ELR (cell line): ENCODE results near the gene DNAJB8.
A peak's percentile ranks its signal among the peaks of the same experiment; 100 is the strongest.

Experiments
- DNase-seq: peaks from one replicate; pipeline ENCODE4 v3.0.0-alpha.2; 2015; ENCODE audit warnings: low read depth

The DNAJB8 gene

GRCh38 chr3:128466840-128467541, at the start of gene DNAJB8:
Gene DNAJB8 (minus strand): TSS chr3:128466890. CDS start chr3:128463245, 3,645 bp downstream.
- no peak for DNase-seq

GRCh38 chr3:128515967-128516366, 49.3 kb upstream of the DNAJB8 start:
- DNase-seq = no peak

DNA sequence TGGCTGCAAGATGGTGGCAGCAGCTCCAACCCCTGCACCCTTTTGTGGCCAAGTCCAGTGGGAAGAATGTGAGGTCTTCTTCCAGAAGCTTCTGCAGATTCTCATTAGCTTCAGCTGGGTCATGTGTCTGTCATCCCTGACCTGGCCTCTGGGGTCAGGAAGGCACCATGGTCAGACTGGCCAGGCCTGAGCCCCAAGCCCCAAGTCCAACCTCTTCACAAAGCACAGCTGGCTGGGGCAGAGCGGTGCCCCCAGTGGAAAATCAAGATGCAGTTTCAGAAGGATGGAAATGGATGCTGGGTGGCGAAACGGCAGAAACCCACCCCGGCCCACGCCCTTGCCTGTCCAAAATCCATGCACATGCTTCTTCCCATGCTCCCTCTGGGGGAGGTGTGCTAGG, 42.2 kb upstream of the DNAJB8 start:
- DNase-seq = no peak

DNA sequence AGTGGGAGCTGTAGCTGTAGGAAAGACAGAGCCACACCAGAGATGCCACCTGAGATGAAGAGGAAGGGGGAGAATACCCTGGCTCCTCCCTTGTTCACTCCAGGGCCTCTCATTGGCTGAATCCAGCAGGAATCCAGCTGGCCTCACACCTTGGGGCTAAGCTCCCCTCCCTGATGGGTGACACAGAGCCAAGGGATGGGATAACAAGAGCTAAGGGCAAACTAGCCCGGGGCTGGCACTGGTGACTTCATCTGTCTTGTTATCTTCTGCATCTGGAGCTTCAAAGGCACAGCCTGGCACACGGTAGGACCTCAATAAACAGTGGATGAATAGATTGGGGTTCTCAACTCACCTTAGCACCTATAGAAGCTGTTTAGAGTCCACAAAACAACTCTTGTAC, 40.1 kb upstream of the DNAJB8 start:
- no peak for DNase-seq

DNA sequence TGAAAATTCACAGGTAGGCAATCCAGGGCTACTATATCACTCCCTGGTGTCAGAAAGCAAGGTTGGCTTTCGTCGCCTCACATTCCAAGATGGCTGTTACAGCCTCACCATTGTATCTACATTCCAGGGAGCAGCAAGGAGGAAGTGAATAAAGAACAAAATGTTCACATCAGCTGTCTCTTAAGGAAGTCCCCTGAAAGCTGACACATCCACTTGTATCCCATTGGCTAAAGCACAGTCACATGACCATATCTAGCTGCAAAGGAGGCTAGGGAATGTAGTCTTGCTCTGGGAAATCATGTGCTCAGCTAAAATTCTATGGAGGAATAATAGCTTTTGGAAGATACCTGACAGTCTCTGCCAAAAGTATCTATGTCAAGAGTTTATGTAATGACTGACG, 39.1 kb upstream of the DNAJB8 start:
- peak; percentile 28 for DNase-seq

DNA sequence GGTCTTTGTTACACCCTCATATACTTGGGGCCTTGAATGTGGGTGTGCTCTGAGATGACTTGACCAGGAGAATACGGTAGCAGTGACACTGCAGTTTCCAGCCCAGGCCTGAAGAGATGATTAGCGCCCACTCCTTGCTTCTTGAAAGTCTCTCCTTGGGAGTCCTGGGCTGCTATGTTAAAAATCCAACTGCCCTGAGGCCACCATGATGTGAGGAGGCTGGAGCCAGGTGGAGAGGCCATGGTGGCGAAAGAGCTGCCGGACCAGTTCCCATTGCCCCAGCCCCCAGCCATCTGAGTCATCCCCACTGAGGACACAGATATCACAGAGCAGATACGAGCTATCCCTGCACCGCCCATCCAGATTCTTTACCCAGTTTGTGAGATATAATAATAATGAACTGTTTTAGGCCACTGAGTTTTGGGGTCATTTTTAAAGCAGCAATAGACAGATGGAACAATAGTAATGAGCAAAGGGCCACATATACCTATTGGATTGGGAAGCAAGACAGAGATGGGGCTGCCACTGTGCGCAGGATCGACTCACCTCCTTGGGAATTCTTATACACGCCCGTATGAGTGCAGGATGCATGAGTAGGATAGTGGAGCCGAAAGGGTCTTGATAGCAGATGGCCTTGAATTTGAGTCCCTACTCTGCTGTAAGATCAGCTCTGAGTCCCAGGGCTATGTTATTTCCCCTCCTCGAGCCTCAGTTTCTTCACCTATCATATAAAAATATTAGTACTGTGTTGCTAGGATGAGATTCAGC, 38.5 kb upstream of the DNAJB8 start:
- no peak for DNase-seq

GRCh38 chr3:128504533-128504915, 37.8 kb upstream of the DNAJB8 start:
- DNase-seq = no peak

DNA sequence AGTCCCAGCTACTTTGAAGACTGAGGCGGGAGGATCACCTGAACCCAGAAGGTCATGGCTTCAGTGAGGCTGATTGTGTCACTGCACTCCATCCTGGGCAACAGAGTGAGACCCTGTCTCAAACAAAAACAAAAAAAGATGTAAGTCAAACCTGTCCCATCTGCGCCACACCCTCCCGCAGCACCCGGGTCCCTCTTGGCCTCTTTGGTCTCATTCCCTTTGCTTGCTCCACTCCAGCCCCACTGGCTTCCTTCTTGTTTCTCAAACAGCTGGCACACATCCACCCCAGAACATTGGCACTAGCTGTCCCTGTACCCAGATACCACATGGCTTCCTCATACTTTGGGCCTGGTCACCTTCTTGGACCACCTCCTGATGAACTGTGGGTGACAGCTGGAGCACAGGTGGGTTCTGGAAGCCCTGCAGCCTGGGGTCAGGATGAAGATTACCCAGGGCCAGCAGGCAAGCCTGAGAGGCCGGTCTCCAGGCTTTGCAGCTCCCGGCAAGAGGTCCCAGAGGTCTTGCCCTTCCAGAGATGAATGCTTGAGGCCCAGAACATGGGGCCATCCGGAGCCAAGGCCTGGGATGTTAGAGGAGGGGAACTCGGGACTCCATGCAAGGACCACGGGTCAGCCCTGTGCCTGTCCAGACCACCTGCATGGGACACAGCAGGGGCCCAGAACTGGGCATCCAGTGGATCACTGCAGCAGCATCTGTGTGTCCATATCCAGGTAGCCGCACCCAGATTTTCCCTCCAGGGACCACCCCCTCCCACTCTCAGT, 37.3 kb upstream of the DNAJB8 start:
- no peak for DNase-seq

- peak; percentile 28 for DNase-seq
Measured at GRCh38 chr3:128503164-128503651, 36.5 kb upstream of the DNAJB8 start.

- DNase-seq = no peak
Measured at GRCh38 chr3:128502712-128503111, 36.0 kb upstream of the DNAJB8 start.

GRCh38 chr3:128501431-128501830, 34.7 kb upstream of the DNAJB8 start:
- DNase-seq = no peak

- no peak for DNase-seq
Measured at GRCh38 chr3:128500556-128500955, 33.9 kb upstream of the DNAJB8 start.

- peak; percentile 64 for DNase-seq
Measured at GRCh38 chr3:128499724-128500275, 33.1 kb upstream of the DNAJB8 start.

DNA sequence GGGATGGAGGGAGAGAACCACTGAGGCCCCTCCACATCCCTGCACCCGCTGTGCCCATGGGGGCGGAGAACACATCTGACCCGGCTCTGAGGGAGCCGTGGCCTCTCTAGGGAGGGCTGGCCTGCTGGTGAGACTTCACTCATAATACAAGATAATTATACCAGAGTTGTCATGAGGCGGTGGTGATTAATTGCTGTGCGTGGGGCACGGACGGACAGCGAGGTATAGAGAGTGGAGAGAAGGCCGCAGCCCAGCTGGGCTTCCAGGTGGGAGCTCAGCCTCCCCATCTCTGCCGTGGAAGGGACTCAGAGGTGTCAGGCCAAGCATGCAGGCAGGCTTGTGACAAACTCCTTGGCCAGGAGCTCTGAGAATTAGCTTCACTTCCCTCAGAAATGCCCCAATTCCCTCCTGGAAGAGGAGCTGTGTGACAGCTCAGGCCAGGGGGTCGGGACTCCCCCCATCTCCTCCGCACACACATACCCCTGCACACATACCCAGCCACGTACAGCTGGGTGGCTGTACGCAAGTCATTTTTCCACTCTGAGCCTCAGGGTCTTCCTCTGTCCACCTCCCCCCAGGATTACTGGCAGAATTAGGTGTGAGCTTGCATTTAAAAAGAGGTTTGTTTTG, 32.3 kb upstream of the DNAJB8 start:
- DNase-seq = no peak

- no peak for DNase-seq
Measured at GRCh38 chr3:128498127-128498626, 31.5 kb upstream of the DNAJB8 start.

GRCh38 chr3:128497305-128498126, 30.8 kb upstream of the DNAJB8 start:
- peak; percentile 70 for DNase-seq

DNA sequence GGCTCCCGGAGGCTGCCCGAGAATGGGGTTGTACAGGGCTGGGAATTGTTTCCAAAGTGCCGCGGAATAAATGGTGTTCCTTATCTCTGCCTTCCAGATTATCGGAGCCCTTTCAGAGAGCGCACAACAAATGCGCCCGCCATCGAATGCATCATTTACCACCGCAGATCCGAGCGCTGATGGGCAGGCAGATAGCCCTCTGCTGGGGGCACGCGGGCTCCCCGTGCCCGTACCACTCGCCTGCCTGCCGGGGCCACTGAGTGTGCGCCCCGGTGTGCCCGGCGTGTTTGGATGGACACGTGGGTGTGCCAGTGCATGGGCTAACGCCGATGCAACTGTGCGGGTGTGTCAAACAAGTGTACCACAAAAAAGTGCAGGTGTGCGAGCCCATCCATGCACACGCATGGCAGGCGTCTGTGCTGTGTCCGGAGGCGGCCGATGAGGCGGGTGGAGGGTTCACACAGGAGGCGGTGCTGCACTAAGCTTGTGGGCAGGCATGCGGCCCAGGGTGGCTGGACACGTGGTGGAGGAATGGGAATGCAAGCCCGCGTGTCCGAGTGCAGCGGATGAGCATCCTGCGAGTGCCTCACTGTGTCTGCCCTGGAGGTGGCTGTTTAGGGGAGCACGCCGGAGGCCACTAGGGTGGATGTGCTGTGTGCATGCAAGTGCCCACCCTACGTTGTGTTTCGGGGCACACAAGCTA, 30.1 kb upstream of the DNAJB8 start:
- no peak for DNase-seq

DNA sequence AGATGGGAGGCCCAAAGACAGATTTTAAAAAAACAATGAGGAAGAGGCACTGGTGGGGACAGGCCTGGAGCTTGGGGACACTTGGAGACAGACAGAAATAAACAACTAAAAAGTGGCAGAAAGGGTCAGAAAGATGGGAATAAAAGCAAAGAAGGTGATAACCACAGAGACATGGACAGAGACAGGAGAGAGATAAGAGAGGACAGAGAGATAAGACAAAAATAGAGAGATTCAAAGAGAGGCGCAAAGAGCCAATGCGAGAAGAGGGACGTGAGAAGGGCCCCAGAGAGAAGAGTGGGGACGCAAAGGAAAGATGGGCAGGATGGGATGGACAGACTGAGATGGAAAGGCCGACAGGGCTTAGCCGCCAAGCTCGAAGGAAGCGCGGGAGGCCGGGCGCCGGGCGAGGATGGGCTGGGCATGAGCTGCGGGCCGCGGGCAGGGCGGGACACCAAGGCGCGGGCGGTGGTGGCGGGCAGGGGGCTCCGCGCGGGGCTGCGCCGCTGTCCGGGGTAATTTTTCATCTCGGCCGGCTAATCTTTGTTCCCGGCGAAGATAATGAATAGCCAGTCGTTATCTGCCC, 29.4 kb upstream of the DNAJB8 start:
- DNase-seq = no peak

GRCh38 chr3:128495435-128495970, 28.8 kb upstream of the DNAJB8 start:
- DNase-seq = no peak

GRCh38 chr3:128494367-128494650, 27.6 kb upstream of the DNAJB8 start:
- DNase-seq = no peak
